Amniotic epithelial cell (primary cell): ENCODE measurements around the gene CFAP65.
A peak's percentile ranks its signal among the peaks of the same experiment; 100 is the strongest.

Experiments used
- DNase-seq: peaks from one replicate; pipeline ENCODE4 v3.0.0-alpha.2; 2010; ENCODE audit warnings: low read depth

The CFAP65 gene

DNA sequence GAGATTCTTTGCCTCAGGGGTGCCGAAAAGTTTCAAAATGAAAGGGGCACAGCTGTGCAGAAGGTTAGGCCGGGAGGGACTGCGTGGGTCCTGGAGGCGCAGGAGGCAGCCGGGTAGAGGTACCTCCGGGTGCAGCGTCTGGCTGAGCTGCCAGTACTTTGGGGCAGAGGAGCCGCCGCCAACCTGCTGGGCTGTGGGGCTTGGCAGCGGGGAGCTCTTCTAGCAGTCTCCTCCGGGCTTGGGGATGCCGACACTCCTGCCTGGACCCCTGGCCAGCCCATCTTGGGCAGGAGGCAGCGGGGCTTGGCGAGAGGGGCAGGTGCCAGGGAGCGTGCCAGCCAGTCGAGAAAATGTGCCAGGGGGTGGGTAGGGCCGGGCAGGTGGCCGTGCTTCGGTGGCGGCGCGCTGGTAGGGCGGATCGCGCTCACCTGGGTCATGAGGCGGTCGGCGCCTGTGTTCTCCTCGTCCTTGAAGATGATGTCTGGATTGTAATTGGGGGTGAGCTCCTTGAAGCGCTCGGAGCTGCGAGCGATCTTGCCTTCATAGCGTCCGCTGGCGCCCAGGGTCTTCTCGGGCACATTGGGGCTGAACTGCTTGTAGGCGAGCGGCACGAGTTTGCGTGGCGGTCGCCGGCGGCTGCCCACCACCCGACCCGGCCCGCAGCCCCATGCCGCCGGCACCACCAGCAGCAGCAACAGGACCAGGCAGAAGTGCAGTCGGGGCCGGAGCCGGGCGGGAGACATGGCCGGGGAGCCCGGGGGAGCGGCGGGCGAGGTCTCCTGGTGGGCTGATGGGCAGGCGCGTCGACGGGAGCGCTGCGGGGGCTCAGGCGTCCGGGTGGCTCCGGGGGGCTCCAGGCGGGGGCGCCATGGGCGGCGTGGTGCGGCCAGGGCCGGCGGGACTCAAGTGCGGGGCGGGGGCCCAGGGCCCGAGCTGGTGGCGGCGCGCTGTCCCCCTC, 18.7 kb upstream of the CFAP65 start:
- DNase-seq, result no peak

DNA sequence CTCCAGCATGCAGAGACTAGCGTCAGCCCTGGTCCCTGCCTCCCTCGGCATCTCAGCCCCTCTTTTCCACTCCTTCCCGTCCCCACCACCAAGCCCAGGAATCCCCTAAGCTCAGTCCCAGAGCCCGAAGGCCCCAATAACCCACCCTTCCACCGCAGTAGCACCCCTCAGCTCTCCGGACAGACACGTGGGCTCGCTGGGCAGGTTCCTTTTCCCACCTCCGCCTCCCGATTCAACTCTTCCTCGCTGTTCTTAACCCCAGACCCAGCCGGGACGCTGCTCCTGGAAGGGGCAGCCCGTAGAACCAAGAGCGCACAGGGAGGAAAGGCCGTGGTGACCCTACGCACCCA, 18.0 kb upstream of the CFAP65 start:
- no peak for DNase-seq

GRCh38 chr2:219058541-219059374, 17.4 kb upstream of the CFAP65 start:
- DNase-seq, result no peak

DNA sequence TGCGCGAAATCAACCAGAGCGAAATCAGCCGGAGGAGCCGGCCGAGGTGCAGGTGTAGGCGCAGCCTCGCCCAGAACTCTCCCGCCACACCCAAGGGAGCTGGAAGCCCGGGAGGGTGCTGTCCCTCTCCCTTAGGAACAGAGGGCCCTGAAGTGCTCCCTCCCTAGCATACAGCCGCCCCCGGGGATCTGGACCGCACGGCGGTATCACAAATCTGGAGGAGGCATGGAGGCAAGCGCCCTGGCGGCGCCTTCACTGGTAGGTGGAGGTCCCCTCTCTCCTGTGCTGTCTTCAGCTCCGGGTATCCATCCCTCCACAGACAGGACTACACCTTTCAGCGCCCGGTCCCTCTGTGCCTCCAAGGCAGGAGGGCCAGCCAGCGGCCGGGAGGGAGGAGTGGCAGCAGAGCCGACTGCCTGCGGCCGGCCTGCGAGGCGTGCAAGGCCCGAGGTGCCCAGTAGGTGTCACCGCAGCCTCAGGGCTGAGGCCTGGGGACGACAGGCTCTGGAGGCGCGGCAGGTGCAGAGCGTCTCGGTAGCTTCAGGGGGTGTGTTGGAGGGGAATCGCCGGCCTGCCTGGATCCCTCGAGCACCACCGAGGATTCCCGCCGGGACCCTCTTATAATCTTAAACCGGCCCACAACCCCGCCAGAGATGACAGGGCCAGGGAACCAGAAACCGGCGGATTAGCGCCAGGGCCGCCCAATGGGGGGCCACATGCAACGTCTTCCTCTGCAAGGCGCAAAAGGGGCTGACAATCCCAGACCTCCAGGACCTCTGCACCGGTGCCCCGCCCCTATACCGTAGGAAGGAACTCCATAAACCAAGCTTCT, 16.6 kb upstream of the CFAP65 start:
- DNase-seq, result peak; percentile 24

DNA sequence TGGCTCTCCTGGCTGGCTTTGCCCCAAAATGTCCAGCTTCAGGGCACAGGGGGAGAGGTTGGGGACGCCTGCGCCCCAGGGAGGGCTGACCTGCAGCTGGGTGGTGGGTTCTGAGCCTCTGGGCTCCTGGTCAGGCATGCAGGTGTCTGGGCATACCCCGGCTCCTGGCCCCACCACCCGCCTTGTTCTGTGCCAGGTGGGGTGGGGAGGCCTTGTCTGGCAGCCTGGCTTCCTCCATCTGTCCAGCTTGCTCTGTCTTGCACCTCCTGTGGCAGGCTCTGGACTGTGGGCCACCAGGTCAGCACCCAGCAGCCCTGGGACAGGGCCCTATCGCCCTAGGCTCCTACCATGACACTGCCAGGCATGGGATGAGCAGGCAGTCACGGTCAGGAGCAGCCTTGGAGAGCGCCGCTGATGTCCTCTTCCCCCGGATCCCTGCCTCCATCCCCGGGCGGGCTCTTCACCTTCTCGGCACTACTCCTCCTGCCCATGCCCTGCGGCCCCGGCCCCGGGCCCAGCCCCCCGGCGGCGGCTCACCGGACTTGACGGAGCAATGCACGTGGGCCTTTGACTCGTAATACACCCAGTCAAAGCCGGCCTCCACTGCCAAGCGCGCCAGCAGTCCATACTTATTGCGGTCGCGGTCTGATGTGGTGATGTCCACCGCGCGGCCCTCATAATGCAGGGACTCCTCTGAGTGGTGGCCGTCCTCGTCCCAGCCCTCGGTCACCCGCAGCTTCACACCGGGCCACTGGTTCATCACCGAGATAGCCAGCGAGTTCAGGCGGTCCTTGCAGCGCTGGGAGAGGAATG, 15.8 kb upstream of the CFAP65 start:
- DNase-seq, result no peak

- no peak for DNase-seq
Observed at GRCh38 chr2:219056176-219056895, 15.0 kb upstream of the CFAP65 start.

DNA sequence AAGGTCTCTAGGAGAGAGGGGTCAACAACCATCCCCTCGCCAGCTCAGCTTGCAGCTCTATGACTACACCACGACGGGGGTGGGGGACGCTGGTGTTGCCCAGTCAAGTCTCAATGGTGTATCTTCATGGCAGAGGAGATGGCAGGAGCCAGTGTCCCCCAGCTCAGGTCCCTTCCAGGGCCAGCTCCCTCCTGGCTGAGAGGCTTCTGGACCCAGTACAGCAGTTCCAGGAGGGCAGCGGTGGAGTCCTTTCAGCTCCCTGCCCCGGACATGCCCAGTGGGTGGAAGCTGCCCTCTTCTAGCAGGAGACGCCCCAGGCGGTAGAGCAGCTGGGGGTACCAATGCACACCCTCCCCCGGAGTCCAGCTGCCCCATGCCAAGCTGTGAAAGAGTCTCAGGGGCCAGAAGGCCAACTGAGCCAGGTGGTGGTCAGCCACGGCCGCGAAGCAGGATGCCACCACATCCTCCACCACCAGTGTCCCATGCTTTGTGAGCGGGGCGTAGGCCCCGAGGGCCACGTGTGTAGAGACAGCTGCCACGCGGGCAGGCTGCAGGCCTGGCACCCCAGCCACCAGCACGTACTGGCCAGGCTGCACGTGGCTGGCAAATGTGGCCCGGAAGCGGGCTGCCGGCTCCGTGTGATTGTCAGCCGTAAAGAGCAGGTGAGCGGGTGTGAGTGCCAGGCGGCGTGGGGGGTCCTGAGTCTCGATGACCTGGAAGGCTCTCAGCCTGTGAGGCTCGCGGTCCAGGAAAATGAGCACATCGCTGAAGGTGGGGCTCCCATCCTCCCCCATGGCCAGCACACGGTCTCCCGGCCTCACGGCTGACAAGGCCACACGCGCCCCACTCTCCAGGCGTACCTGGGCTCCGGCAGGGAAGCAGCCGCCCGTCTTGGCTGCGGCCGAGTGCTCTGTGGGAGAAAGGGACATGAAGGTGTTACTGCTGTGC, 13.9 kb upstream of the CFAP65 start:
- no peak for DNase-seq

DNA sequence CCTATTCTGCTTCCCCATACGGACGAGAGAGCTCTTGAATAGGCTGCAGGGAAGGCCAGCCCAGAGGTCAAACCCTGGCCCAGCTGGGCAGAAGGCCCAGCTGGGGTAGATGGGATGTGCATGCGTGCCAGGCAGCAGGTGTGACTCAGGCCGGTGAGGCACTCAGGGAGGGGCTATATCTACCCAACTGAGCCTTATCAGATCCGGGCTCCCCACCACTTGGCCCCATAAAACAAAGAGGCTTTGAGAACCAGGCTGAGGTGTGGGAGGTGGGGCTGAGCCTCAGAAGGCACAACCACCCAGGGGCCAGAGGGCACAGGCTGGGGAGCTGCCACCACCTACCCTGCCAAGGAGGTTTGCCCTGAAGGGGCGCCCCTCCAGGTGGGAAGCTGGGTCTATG, 8.0 kb upstream of the CFAP65 start:
- no peak for DNase-seq

DNA sequence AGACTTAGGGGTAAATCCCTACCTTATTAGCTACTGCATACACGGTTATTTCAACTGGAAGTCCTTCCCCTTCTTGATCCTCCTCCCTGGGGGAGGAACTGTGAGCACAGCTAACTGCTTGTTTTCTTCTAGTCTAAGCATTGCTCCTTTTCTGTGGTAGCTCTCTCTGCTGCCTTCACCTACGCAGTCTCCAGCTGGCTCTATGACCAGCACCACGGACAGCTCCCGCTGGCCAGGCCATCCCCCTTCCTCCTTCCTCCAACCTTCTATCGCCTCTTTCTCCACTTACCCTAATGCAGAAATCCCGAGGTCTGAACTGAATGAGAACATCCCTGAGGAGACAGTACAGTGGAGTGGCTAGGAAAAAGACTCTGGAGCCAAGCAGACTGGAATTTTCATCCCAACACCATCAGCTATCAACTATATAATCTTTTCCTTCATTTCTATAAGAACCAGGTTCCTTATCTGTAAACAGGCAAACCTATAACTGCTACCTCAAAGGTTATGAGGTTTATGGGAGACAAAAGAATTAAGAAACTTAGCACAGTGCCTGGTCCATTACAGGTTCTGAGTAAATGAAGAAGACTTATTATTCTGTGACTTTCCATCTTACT, 4.7 kb upstream of the CFAP65 start:
- DNase-seq, result peak; percentile 38

GRCh38 chr2:219042750-219043149, 1.4 kb upstream of the CFAP65 start:
- no peak for DNase-seq

DNA sequence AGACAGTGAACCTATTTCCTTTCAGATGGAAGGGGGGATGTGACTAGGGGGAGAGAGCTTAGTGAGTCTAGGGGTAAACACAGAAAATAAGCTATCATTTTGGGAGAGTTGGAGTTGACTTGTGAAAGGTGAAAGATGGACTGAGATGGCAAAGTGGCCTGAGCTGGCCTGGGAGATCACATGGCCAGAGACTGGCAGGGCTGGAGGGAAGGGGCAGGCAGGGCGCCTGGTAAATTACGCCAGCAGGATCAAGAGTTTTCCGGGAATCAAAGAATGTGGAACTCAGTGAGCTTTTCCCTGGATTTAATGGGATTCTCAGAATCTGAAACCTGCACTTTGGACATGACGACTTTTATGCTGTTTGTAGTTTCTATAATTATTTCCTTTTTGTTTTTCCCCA, 841 bp upstream of the CFAP65 start:
- no peak for DNase-seq

DNA sequence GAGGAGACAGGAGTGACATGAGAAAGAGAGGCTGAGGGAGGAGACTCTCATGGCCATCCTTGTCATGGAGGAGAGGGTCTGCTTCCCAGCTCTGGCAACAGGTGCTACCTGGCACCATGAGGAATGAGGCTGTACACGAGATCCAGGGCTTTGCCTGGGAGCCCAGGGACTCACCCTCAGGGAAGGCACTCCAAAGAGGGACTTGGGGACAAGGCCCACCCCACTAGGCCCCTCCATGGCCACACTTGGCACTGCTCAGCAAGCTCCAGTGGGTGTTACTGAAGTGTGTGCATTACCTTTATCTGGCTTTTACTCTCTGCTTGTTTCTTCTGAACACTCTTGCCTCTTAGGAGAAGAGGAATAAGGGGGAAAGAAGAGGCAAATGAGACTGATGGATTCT, 2.7 kb downstream of the CFAP65 start:
- no peak for DNase-seq

- no peak for DNase-seq
Observed at GRCh38 chr2:219037783-219038499, 3.4 kb downstream of the CFAP65 start.

DNA sequence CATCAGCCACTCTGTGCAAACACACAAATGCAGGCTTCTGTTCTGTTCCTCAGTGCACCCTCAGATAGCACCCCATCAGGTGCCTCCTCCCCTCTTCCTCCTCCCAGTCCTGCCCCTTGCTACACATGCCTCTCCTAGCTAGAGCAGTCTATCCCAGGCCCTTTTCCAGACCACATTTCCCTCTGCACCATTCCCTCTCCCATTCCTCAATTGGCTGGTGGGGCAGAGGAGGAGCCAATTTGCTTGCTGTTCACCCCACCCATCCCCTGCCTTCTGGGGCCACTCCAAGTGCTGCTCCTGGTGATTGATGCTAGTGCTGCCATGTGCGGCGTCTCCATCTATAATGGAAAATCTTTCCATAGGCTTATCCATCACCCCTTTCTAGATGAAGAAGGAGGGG, 5.4 kb downstream of the CFAP65 start:
- DNase-seq, result no peak

- no peak for DNase-seq
Observed at GRCh38 chr2:219034823-219035222, 6.5 kb downstream of the CFAP65 start.

- no peak for DNase-seq
Observed at GRCh38 chr2:219032051-219032745, 9.1 kb downstream of the CFAP65 start.

- no peak for DNase-seq
Observed at GRCh38 chr2:219031005-219031738, 10.1 kb downstream of the CFAP65 start.
